ENCODE data around the gene MAN2B1. TPM values are rescaled to one million over a fixed set of nuclear protein-coding genes. Genes with fewer than 3 reads are reported as not detected.

The MAN2B1 gene
- total and polyA plus RNA-seq, 11 donors: 16.0 to 135 (median 29.0) TPM

- H3K9me3 ChIP-seq: no peaks in the 10 kb centered on the region
- intact Hi-C loops (cut with DNase I): loop anchor here in 6 of 10 donors (5.0 to 10.0 kb wide), 3 partner anchors 58 to 174 kb away; partner anchors contain the start of genes ZNF490 (in 1 of the 6) and ZNF791 (in 1 of the 6)
- peak overlapping the region; percentile 64 to 100 (median 88) for H3K4me3 ChIP-seq
- peak overlapping the region in 10 of 12 donors; percentile 91 to 99 (median 96) for H3K27ac ChIP-seq
- 40 to 49% (median 43%) methylated on average over 24 to 26 of the region's 26 CpGs for WGBS, 4 donors
- no peak for DNase-seq
- peaks cover 9 to 42% (median 37%) of the 10 kb centered on the region in 12 donors for H3K4me1 ChIP-seq
- ATAC-seq: no peak
- TF ChIP-seq POLR2A (IDR thresholded peaks at IDR 0.05) (no peak), CTCF (IDR thresholded peaks at IDR 0.05) (no peak)
- H3K27me3 ChIP-seq: no peaks in the 10 kb centered on the region
- peaks cover 0 to 48% (median 32%) of the 10 kb centered on the region in 9 donors for H3K36me3 ChIP-seq
Measured at GRCh38 chr19:12670159-12670928, 3.8 kb upstream of the MAN2B1 start.

GRCh38 chr19:12669270-12670158 is 3.0 kb upstream of the MAN2B1 start:
- no peaks in the 10 kb centered on the region for H3K9me3 ChIP-seq
- peak in 1 of 2 donors; percentile 9 for TF ChIP-seq POLR2A (IDR thresholded peaks at IDR 0.05)
- TF ChIP-seq CTCF (IDR thresholded peaks at IDR 0.05): peak in 1 of 12 donors; percentile 16
- ATAC-seq (peak; percentile 58 to 79 (median 68)), DNase-seq (peak; percentile 81 to 88 (median 84))
- WGBS, 4 donors: 0 to 1% (median 0%) methylated on average over 39 to 64 of the region's 64 CpGs
- no peaks in the 10 kb centered on the region for H3K27me3 ChIP-seq
- H3K27ac ChIP-seq: peak overlapping the region; percentile 91 to 99 (median 96)
- H3K4me1 ChIP-seq: peaks cover 9 to 47% (median 39%) of the 10 kb centered on the region in 12 donors
- peak overlapping the region; percentile 64 to 100 (median 88) for H3K4me3 ChIP-seq
- peaks cover 0 to 40% (median 26%) of the 10 kb centered on the region in 9 donors for H3K36me3 ChIP-seq
- intact Hi-C loops (cut with DNase I): loop anchor here in 7 of 10 donors (5.0 to 10.0 kb wide), 3 partner anchors 57 to 175 kb away; partner anchors contain the start of genes ZNF490 (in 1 of the 7) and ZNF791 (in 1 of the 7)

DNA sequence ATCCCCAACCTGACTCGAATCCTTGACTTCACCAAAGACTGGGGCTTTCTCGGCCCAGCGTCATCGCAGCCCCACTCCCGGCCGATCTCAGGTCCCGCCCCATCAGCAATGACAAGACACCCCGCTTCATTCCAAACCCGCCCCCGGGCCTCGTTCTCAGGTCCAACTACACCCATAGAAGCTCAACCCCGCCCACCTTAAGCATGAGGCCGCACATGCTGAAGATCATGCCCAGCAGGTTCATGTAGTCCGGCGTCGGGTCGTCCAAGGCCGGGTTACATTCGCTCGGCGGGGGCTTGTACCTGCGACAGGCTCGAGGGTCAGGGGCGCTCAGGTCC is 2.4 kb upstream of the MAN2B1 start:
- Histone ChIP-seq H3K4me3 (peak overlapping the region; percentile 64 to 100 (median 88)), H3K27ac (peak overlapping the region; percentile 91 to 99 (median 96)), H3K36me3 (peaks cover 0 to 34% (median 20%) of the 10 kb centered on the region in 9 donors), H3K27me3 (no peaks in the 10 kb centered on the region), H3K4me1 (peaks cover 9 to 51% (median 39%) of the 10 kb centered on the region in 12 donors), H3K9me3 (no peaks in the 10 kb centered on the region)
- TF ChIP-seq CTCF (IDR thresholded peaks at IDR 0.05) (no peak), POLR2A (IDR thresholded peaks at IDR 0.05) (no peak)
- intact Hi-C loops (cut with DNase I): loop anchor here in 1 of 10 donors (5.0 kb wide), 1 partner anchor 107 kb away; no protein-coding TSS in a partner anchor
- WGBS, 4 donors: 0 to 1% (median 0%) methylated on average over 18 to 24 of the region's 24 CpGs
- DNase-seq (peak; percentile 46 to 71 (median 56)), ATAC-seq (peak in 3 of 4 donors; percentile 5 to 21 (median 7))
